A549 (cell line): Measurements from ENCODE around the gene DDX56.

Source experiments
- BHLHE40 ChIP-seq: IDR thresholded peaks from 2 replicates; pipeline ENCODE4 v1.6.1; 2012; ENCODE audit warnings: low read depth, low read length, inconsistent platforms
- MAZ ChIP-seq: fragments of 150-350 bp; IDR thresholded peaks from 2 replicates; pipeline ENCODE4 v1.6.1; 2014; ENCODE audit warnings: antibody characterized with exemption, low read depth, low read length, borderline replicate concordance
- TF ChIP-seq, protein P1 (sequence below): fragments of >200 bp; sonication (Bioruptor Twin); formaldehyde crosslinking; IDR thresholded peaks from 3 replicates; pipeline ENCODE4 v1.5.1; 2016

- TF ChIP-seq MAZ (no peak), BHLHE40 (no peak)
- TF ChIP-seq, protein P1, sequence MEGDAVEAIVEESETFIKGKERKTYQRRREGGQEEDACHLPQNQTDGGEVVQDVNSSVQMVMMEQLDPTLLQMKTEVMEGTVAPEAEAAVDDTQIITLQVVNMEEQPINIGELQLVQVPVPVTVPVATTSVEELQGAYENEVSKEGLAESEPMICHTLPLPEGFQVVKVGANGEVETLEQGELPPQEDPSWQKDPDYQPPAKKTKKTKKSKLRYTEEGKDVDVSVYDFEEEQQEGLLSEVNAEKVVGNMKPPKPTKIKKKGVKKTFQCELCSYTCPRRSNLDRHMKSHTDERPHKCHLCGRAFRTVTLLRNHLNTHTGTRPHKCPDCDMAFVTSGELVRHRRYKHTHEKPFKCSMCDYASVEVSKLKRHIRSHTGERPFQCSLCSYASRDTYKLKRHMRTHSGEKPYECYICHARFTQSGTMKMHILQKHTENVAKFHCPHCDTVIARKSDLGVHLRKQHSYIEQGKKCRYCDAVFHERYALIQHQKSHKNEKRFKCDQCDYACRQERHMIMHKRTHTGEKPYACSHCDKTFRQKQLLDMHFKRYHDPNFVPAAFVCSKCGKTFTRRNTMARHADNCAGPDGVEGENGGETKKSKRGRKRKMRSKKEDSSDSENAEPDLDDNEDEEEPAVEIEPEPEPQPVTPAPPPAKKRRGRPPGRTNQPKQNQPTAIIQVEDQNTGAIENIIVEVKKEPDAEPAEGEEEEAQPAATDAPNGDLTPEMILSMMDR, result no peak
These were observed 40.2 kb downstream of the DDX56 start for GRCh38 chr7:44533301-44534055.
